PC-3 (cell line): ENCODE measurements around the gene RBM12. TPM values are rescaled to one million over a fixed set of nuclear protein-coding genes. Genes with fewer than 3 reads are reported as not detected.

Experiments used
- ATAC-seq: fragments of 200-7000 bp; cut with Tn5 transposase; 2 replicates; pipeline ENCODE4 v1.9.1; 2020; ENCODE audit warnings: mild to moderate bottlenecking, moderate library complexity
- BruUV-seq: library from RNA; stranded (reverse); fragments of 400-500 nt; replicated peaks from 2 replicates; lab custom pipeline; 2021; lab: Mats Ljungman, UMichigan
- CTCF ChIA-PET: fragments of 300-600 bp; sonication (Branson Sonifier 250); formaldehyde crosslinking; loops from one replicate; lab custom pipeline; 2022; ENCODE audit warnings: antibody characterized with exemption; lab: Charles Lee
- POLR2A ChIA-PET: fragments of 300-600 bp; sonication (Branson Sonifier 250); formaldehyde crosslinking; loops from one replicate; lab custom pipeline; 2022; ENCODE audit warnings: antibody characterized with exemption; ENCODE audit not compliant: unreplicated experiment; lab: Charles Lee
- DNase-seq: peaks from one replicate; pipeline ENCODE4 v3.0.0-alpha.2; 2015
- H2AFZ ChIP-seq: fragments of 300-600 bp; sonication (generic); 2 replicates; pipeline ENCODE4 v1.6.0; 2016; ENCODE audit warnings: antibody characterized with exemption, low read length
- H3F3A ChIP-seq: fragments of 300-600 bp; sonication (generic); one replicate; pipeline ENCODE4 v1.6.0; 2017; ENCODE audit warnings: antibody characterized with exemption, low read length, control low read depth, mild to moderate bottlenecking; ENCODE audit not compliant: unreplicated experiment
- H3K27ac ChIP-seq: fragments of 300-600 bp; sonication (generic); 2 replicates; pipeline ENCODE4 v1.5.1; 2016; ENCODE audit warnings: mild to moderate bottlenecking, low read length
- H3K27me3 ChIP-seq: fragments of 300-600 bp; sonication (generic); 2 replicates; pipeline ENCODE4 v1.6.1; 2016; ENCODE audit warnings: low read length, mixed read lengths
- H3K36me3 ChIP-seq: fragments of 300-600 bp; sonication (generic); 2 replicates; pipeline ENCODE4 v1.6.1; 2016; ENCODE audit warnings: low read depth, mixed run types, low read length, mixed read lengths
- H3K4me1 ChIP-seq: fragments of 300-600 bp; sonication (generic); 2 replicates; pipeline ENCODE4 v1.5.1; 2016; ENCODE audit warnings: low read length; ENCODE audit not compliant: insufficient read depth
- H3K4me2 ChIP-seq: fragments of 300-600 bp; sonication (generic); 2 replicates; pipeline ENCODE4 v1.6.0; 2016; ENCODE audit warnings: low read length
- H3K4me3 ChIP-seq: fragments of 300-600 bp; sonication (generic); 2 replicates; pipeline ENCODE4 v1.5.1; 2016; ENCODE audit warnings: mild to moderate bottlenecking, low read length, mixed read lengths
- H3K79me2 ChIP-seq: fragments of 300-600 bp; sonication (generic); 2 replicates; pipeline ENCODE4 v1.6.1; 2017; ENCODE audit warnings: low read length, mixed read lengths
- H3K9ac ChIP-seq: fragments of 300-600 bp; sonication (generic); 2 replicates; pipeline ENCODE4 v1.6.0; 2016; ENCODE audit warnings: mild to moderate bottlenecking, low read length
- H3K9me2 ChIP-seq: fragments of 300-600 bp; sonication (generic); replicated peaks from 2 replicates; pipeline ENCODE4 v1.6.1; 2016; ENCODE audit warnings: mixed run types, low read length, mixed read lengths
- H3K9me3 ChIP-seq: fragments of 300-600 bp; sonication (generic); 2 replicates; pipeline ENCODE4 v1.6.1; 2016; ENCODE audit warnings: low read length, mixed read lengths
- H4K20me1 ChIP-seq: fragments of 300-600 bp; sonication (generic); 2 replicates; pipeline ENCODE4 v1.6.1; 2016; ENCODE audit warnings: low read length, mixed read lengths
- CTCF ChIP-seq: fragments of 300-600 bp; sonication (generic); conservative IDR thresholded peaks from 2 replicates; pipeline ENCODE4 v1.5.1; 2017; ENCODE audit warnings: antibody characterized with exemption, low read depth, mild to moderate bottlenecking, low read length
- EZH2 ChIP-seq: fragments of 300-600 bp; sonication (generic); IDR thresholded peaks from one replicate; pipeline ENCODE4 v1.6.1; 2017; ENCODE audit warnings: antibody characterized with exemption, mild to moderate bottlenecking, low read length; ENCODE audit not compliant: unreplicated experiment
- EZH2phosphoT487 ChIP-seq: fragments of 300-600 bp; sonication (generic); IDR thresholded peaks from 2 replicates; pipeline ENCODE4 v1.6.1; 2018; ENCODE audit warnings: mild to moderate bottlenecking, antibody characterized with exemption, low read length, borderline replicate concordance
- intact Hi-C: fragments of 100-400 bp; cut with micrococcal nuclease; formaldehyde crosslinking; loops from 2 replicates; pipeline ENCODE4 v1.9.0; 2023
- total RNA-seq: library from RNA; depleted of rRNA; stranded (reverse); fragments of >200 nt; gene quantifications from 2 replicates; pipeline ENCODE4 v1.2.3, GENCODE V29; 2014

RBM12 gene
- total RNA-seq, 1 experiment from 2014 or later, result 53.6 TPM

- ATAC-seq, result peak; percentile 83
- peaks cover 18% of the 10 kb centered on the region for H3K79me2 ChIP-seq
- H3K27me3 ChIP-seq, result no peaks in the 10 kb centered on the region
- POLR2A ChIA-PET, result no interaction called here
- TF ChIP-seq EZH2 (no peak), EZH2phosphoT487 (no peak), CTCF (no peak)
- H3K4me1 ChIP-seq, result peaks cover 24% of the 10 kb centered on the region
- no peaks in the 10 kb centered on the region for H4K20me1 ChIP-seq
- no peaks in the 10 kb centered on the region; the same call in 1 of the 2 replicates for H3K36me3 ChIP-seq
- peak overlapping the region; percentile 93 for H3K4me2 ChIP-seq
- intact Hi-C loops, result no loop called here
- H3K9ac ChIP-seq, result peak overlapping the region; percentile 77
- peak overlapping the region; percentile 70 for H3K4me3 ChIP-seq
- H3K9me3 ChIP-seq, result no peaks in the 10 kb centered on the region
- H3K9me2 ChIP-seq, result no peaks in the 10 kb centered on the region
- H3K27ac ChIP-seq, result peak overlapping the region; percentile 87
- CTCF ChIA-PET, result no interaction called here
- H3F3A ChIP-seq, result no peaks in the 10 kb centered on the region
- DNase-seq, result peak; percentile 93
- TSS peak; percentile 81 for BruUV-seq
- H2AFZ ChIP-seq, result peak overlapping the region; percentile 64
Observed at GRCh38 chr20:35607003-35607735, 57.5 kb downstream of the RBM12 start.

GRCh38 chr20:35606127-35606526, 58.6 kb downstream of the RBM12 start:
- CTCF ChIA-PET, result no interaction called here
- intact Hi-C loops, result no loop called here
- Histone ChIP-seq H3K9me3 (no peaks in the 10 kb centered on the region), H3K4me2 (peak overlapping the region; percentile 93), H3K79me2 (peaks cover 18% of the 10 kb centered on the region), H3K4me1 (peaks cover 24% of the 10 kb centered on the region), H3K27me3 (no peaks in the 10 kb centered on the region), H2AFZ (no peak overlapping the region), H3K4me3 (no peak overlapping the region), H4K20me1 (no peaks in the 10 kb centered on the region), H3K9me2 (no peaks in the 10 kb centered on the region), H3K9ac (no peak overlapping the region), H3F3A (no peaks in the 10 kb centered on the region), H3K27ac (no peak overlapping the region), H3K36me3 (no peaks in the 10 kb centered on the region; the same call in 1 of the 2 replicates)
- POLR2A ChIA-PET, result no interaction called here
- BruUV-seq, result no TSS peak
- no peak for DNase-seq
- no peak for ATAC-seq
- TF ChIP-seq EZH2 (no peak), EZH2phosphoT487 (no peak), CTCF (no peak)

- peaks cover 24% of the 10 kb centered on the region for H3K4me1 ChIP-seq
- H3K4me2 ChIP-seq, result no peak overlapping the region
- no peaks in the 10 kb centered on the region for H3K27me3 ChIP-seq
- H3K9me3 ChIP-seq, result no peaks in the 10 kb centered on the region
- intact Hi-C loops, result loop anchor here (5.0 kb wide), 1 partner anchor 37 kb away; no protein-coding TSS in a partner anchor
- peak; percentile 62 for TF ChIP-seq CTCF
- TF ChIP-seq EZH2phosphoT487, result no peak
- TF ChIP-seq EZH2, result no peak
- H2AFZ ChIP-seq, result no peak overlapping the region
- H3K9me2 ChIP-seq, result no peaks in the 10 kb centered on the region
- ChIA-PET POLR2A (no interaction called here), CTCF (interaction anchor here (0.5 kb wide), 1 partner anchor 93 kb away, joined by 3 read pairs; no protein-coding TSS in a partner anchor)
- no peak overlapping the region for H3K4me3 ChIP-seq
- no peak for ATAC-seq
- H3K36me3 ChIP-seq, result no peaks in the 10 kb centered on the region; the same call in 1 of the 2 replicates
- H3K9ac ChIP-seq, result no peak overlapping the region
- no peak for DNase-seq
- BruUV-seq, result no TSS peak
- H3F3A ChIP-seq, result no peaks in the 10 kb centered on the region
- peaks cover 18% of the 10 kb centered on the region for H3K79me2 ChIP-seq
- no peaks in the 10 kb centered on the region for H4K20me1 ChIP-seq
- H3K27ac ChIP-seq, result no peak overlapping the region
Observed at GRCh38 chr20:35604449-35604747, 60.3 kb downstream of the RBM12 start.
